Measurements from ENCODE around the gene DDC.

- TF ChIP-seq CTCF (IDR thresholded peaks at IDR 0.05) = no peak
- TF ChIP-seq POLR2A (IDR thresholded peaks at IDR 0.05) = no peak
- TF ChIP-seq EP300 (IDR thresholded peaks at IDR 0.05) = no peak
These were observed 34.4 kb downstream of the DDC start for GRCh38 chr7:50530766-50531165.

Data from ovary (tissue), 3 donors.